HL-60 (cell line): ENCODE measurements around the gene CDHR3.
"Not testable (repeated sequence)": the region's sequence is repeated elsewhere in the genome, so short reads cannot be mapped to it uniquely, and the experiment has no call there.

ENCODE experiments used
- DNase-seq, 2 experiments: peaks; one replicate each; pipeline ENCODE4 v3.0.0-alpha.2; 2010 to 2020; ENCODE audit warnings: low read depth in 1 of 2, low spot score in 1 of 2
- H3K27ac ChIP-seq: fragments of 250-450 bp; sonication (Bioruptor Pico); replicated peaks from 2 replicates; pipeline ENCODE4 v1.5.1; 2020; ENCODE audit warnings: mild to moderate bottlenecking, moderate library complexity
- H3K27me3 ChIP-seq: fragments of 250-450 bp; sonication (Bioruptor Pico); 2 replicates; pipeline ENCODE4 v1.5.1; 2021; ENCODE audit warnings: mild to moderate bottlenecking, moderate library complexity; ENCODE audit not compliant: insufficient read depth, poor library complexity, severe bottlenecking
- H3K4me3 ChIP-seq: replicated peaks from 2 replicates; pipeline ENCODE4 v1.5.1; 2011; ENCODE audit warnings: mild to moderate bottlenecking, control low read depth, low read length; ENCODE audit not compliant: insufficient read depth
- GABPA ChIP-seq: IDR thresholded peaks from 2 replicates; pipeline ENCODE4 v1.6.1; 2012; ENCODE audit warnings: low read depth
- POLR2AphosphoS5 ChIP-seq: IDR thresholded peaks from 2 replicates; pipeline ENCODE4 v1.6.1; 2012; ENCODE audit warnings: low read depth
- SPI1 ChIP-seq: IDR thresholded peaks from 2 replicates; pipeline ENCODE4 v1.6.1; 2012; ENCODE audit warnings: low read depth, mild to moderate bottlenecking, borderline replicate concordance
- TF ChIP-seq, protein P1 (sequence below): IDR thresholded peaks from one replicate; pipeline ENCODE4 v1.5.1; 2011; ENCODE audit warnings: low read length, control low read depth, inconsistent platforms; ENCODE audit not compliant: insufficient read depth
- TF ChIP-seq, protein P2 (sequence below): IDR thresholded peaks from 2 replicates; pipeline ENCODE4 v1.6.1; 2012; ENCODE audit warnings: low read depth; ENCODE audit not compliant: insufficient replicate concordance

The CDHR3 gene

DNA sequence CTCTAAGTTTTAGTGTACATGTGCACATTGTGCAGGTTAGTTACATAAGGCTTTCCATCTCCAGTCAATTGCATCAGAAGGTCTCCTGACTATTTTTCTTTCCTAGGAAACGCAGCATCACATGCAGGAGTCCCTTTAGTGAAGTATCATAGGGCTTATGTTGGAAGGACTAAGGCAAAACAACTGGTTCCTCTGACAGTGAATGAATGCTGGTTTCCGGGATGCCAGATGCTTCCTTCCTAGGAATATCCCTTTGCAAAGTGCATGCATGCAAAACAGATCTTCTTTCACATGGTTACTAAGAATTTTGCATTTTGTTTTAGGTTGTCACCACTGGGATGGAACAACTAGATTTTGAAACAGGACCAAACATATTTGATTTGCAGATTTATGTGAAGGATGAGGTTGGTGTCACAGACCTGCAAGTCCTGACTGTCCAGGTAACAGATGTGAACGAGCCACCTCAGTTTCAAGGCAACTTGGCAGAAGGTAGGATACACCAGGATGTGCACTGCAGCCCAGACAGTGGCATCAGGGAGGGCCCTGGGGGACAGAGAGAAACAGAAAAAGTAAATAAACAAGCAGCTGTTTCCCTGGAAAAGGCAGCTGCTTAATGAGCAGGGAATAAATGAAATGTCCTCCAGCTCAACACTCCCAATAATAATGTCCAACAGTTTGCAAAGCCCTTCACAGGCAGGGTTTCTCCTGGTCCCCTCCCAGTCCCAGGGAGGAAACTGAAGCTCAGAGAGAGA lies 17.8 kb downstream of the CDHR3 start:
- DNase-seq: no peak
- TF ChIP-seq, protein P1, sequence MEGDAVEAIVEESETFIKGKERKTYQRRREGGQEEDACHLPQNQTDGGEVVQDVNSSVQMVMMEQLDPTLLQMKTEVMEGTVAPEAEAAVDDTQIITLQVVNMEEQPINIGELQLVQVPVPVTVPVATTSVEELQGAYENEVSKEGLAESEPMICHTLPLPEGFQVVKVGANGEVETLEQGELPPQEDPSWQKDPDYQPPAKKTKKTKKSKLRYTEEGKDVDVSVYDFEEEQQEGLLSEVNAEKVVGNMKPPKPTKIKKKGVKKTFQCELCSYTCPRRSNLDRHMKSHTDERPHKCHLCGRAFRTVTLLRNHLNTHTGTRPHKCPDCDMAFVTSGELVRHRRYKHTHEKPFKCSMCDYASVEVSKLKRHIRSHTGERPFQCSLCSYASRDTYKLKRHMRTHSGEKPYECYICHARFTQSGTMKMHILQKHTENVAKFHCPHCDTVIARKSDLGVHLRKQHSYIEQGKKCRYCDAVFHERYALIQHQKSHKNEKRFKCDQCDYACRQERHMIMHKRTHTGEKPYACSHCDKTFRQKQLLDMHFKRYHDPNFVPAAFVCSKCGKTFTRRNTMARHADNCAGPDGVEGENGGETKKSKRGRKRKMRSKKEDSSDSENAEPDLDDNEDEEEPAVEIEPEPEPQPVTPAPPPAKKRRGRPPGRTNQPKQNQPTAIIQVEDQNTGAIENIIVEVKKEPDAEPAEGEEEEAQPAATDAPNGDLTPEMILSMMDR: no peak
- TF ChIP-seq GABPA: no peak
- TF ChIP-seq SPI1: no peak
- TF ChIP-seq, protein P2, sequence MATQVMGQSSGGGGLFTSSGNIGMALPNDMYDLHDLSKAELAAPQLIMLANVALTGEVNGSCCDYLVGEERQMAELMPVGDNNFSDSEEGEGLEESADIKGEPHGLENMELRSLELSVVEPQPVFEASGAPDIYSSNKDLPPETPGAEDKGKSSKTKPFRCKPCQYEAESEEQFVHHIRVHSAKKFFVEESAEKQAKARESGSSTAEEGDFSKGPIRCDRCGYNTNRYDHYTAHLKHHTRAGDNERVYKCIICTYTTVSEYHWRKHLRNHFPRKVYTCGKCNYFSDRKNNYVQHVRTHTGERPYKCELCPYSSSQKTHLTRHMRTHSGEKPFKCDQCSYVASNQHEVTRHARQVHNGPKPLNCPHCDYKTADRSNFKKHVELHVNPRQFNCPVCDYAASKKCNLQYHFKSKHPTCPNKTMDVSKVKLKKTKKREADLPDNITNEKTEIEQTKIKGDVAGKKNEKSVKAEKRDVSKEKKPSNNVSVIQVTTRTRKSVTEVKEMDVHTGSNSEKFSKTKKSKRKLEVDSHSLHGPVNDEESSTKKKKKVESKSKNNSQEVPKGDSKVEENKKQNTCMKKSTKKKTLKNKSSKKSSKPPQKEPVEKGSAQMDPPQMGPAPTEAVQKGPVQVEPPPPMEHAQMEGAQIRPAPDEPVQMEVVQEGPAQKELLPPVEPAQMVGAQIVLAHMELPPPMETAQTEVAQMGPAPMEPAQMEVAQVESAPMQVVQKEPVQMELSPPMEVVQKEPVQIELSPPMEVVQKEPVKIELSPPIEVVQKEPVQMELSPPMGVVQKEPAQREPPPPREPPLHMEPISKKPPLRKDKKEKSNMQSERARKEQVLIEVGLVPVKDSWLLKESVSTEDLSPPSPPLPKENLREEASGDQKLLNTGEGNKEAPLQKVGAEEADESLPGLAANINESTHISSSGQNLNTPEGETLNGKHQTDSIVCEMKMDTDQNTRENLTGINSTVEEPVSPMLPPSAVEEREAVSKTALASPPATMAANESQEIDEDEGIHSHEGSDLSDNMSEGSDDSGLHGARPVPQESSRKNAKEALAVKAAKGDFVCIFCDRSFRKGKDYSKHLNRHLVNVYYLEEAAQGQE: no peak
- no peak for TF ChIP-seq POLR2AphosphoS5
- H3K4me3 ChIP-seq: no peak overlapping the region
- H3K27me3 ChIP-seq: peaks cover 4% of the 10 kb centered on the region
- H3K27ac ChIP-seq: no peak overlapping the region

DNA sequence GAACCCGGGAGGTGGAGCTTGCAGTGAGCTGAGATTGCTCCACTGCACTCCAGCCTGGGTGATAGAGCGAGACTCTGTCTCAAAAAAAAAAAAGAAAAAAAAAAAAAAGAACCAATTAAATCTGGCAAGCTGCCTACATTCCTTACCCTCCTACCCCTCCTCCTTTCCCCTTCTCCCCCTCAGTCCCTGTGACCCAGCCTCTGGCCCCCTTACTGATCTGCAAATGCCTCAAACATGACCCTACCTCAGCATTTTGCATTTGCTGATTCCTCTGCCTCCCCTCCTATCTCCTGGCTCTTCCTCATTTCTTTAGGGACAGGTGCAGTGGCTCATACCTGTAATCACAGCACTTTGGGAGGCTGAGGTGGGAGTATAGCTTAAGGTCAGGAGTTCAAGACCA lies 19.3 kb downstream of the CDHR3 start:
- TF ChIP-seq, protein P2: no peak
- TF ChIP-seq POLR2AphosphoS5: no peak
- TF ChIP-seq, protein P1: no peak
- TF ChIP-seq SPI1: no peak
- TF ChIP-seq GABPA: no peak
- H3K4me3 ChIP-seq: no peak overlapping the region
- H3K27me3 ChIP-seq: peaks cover 12% of the 10 kb centered on the region
- DNase-seq: no peak
- H3K27ac ChIP-seq: no peak overlapping the region

DNA sequence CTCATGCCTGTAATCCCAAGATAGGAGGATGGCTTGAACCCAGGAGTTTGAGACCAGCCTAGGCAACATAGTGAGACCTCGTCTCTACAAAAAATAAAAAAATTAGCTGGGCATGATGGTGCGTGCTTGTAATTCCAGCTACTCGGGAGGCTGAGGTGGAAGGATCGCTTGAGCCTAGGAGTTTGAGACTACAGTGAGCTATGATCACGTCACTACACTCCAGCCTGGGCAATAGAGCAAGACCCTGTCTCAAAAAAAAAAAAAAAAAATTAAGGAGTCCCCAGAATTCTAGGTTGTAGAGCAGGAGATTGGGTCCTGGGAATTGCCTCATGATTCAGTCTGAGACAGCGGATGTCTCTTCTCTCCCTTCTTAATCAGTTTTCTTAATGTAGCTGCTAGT lies 21.7 kb downstream of the CDHR3 start:
- DNase-seq, H3K27ac ChIP-seq, H3K4me3 ChIP-seq: not testable (repeated sequence)
- peaks cover 20% of the 10 kb centered on the region for H3K27me3 ChIP-seq

DNA sequence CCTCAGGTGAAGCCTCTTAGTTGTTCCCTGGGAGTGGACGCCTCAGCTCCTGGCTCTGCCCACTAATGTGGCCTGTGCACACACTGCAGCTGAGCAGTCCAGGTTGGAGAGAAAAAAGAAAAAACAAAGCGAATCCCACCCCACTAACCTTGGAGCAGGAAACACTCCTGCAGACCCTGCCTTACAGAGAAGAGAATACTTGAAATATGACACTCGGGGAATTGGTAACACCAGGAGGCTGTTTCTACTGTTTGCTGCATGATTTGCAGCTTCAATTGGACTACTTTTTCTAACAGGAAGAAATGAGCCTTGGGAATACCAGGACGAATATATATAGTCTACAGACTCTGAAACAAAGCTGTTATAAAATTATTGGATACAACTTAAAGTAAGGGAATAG lies 22.2 kb downstream of the CDHR3 start:
- no peak for DNase-seq

More for the DNA sequence above, 22.2 kb downstream of the CDHR3 start:
- Histone ChIP-seq H3K27ac (no peak overlapping the region), H3K27me3 (peaks cover 22% of the 10 kb centered on the region), H3K4me3 (no peak overlapping the region)
- TF ChIP-seq, protein P1: no peak
- TF ChIP-seq SPI1 (no peak), GABPA (no peak), POLR2AphosphoS5 (no peak)
- TF ChIP-seq, protein P2: no peak
